ENCODE results near the gene TNNI2.

- TF ChIP-seq POLR2A (IDR thresholded peaks at IDR 0.05; ENCODE audit: low read depth, low read length) (no peak), MAX (IDR thresholded peaks at IDR 0.05; ENCODE audit: insufficient read depth, insufficient read length) (no peak), EZH2 (IDR thresholded peaks at IDR 0.05; ENCODE audit: borderline replicate concordance, low read depth, low read length, severe bottlenecking) (no peak), POLR2AphosphoS5 (IDR thresholded peaks at IDR 0.05; ENCODE audit: insufficient read depth, low read depth, low read length) (no peak), CTCF (IDR thresholded peaks at IDR 0.05; ENCODE audit: extremely low read depth in 1 of 2, insufficient read depth in 1 of 2, low read depth in 1 of 2, low read length in 2 of 2) (peak; percentile 91 to 98), FOS (IDR thresholded peaks at IDR 0.05; ENCODE audit: borderline replicate concordance, insufficient read depth, low read length) (no peak)
These were observed 43.8 kb downstream of the TNNI2 start for GRCh38 chr11:1882265-1883238.
